ENCODE data around the gene SLC35D2.
"Not testable (repeated sequence)": the region's sequence is repeated elsewhere in the genome, so short reads cannot be mapped to it uniquely, and the experiment has no call there.

SLC35D2 gene

GRCh38 chr9:96350866-96351265 lies 32.6 kb downstream of the SLC35D2 start:
- DNase-seq = no peak

GRCh38 chr9:96348261-96348660 lies 35.2 kb downstream of the SLC35D2 start:
- no peak for DNase-seq

- DNase-seq = no peak
Measured at GRCh38 chr9:96345551-96345950, 38.0 kb downstream of the SLC35D2 start.

GRCh38 chr9:96344458-96345180 lies 38.9 kb downstream of the SLC35D2 start:
- DNase-seq = no peak

GRCh38 chr9:96343515-96344360 lies 39.8 kb downstream of the SLC35D2 start:
- DNase-seq = no peak

- DNase-seq = no peak
Measured at GRCh38 chr9:96342571-96343245, 40.8 kb downstream of the SLC35D2 start.

- DNase-seq = no peak
Measured at GRCh38 chr9:96340707-96341106, 42.8 kb downstream of the SLC35D2 start.

GRCh38 chr9:96338299-96338698 lies 45.2 kb downstream of the SLC35D2 start:
- DNase-seq = no peak

- DNase-seq = no peak
Measured at GRCh38 chr9:96333958-96334357, 49.6 kb downstream of the SLC35D2 start.

GRCh38 chr9:96331236-96331947 lies 52.1 kb downstream of the SLC35D2 start:
- no peak for DNase-seq

GRCh38 chr9:96327694-96328352 lies 55.7 kb downstream of the SLC35D2 start:
- peak; percentile 6 for DNase-seq

- DNase-seq = no peak
Measured at GRCh38 chr9:96323169-96323568, 60.3 kb downstream of the SLC35D2 start.

- DNase-seq = not testable (repeated sequence)
Measured at GRCh38 chr9:96322736-96323135, 60.8 kb downstream of the SLC35D2 start.

- DNase-seq = not testable (repeated sequence)
Measured at GRCh38 chr9:96322210-96322609, 61.3 kb downstream of the SLC35D2 start.

GRCh38 chr9:96321515-96321914 lies 62.0 kb downstream of the SLC35D2 start:
- no peak for DNase-seq

GRCh38 chr9:96320749-96321280 lies 62.7 kb downstream of the SLC35D2 start:
- DNase-seq = no peak

GRCh38 chr9:96318921-96319565 lies 64.5 kb downstream of the SLC35D2 start:
- no peak for DNase-seq

GRCh38 chr9:96317335-96317980 lies 66.1 kb downstream of the SLC35D2 start:
- DNase-seq = no peak

GRCh38 chr9:96309850-96310249 lies 73.7 kb downstream of the SLC35D2 start:
- no peak for DNase-seq

GRCh38 chr9:96306958-96307357 lies 76.6 kb downstream of the SLC35D2 start:
- not testable (repeated sequence) for DNase-seq

GRCh38 chr9:96305171-96305570 lies 78.3 kb downstream of the SLC35D2 start:
- no peak for DNase-seq
